Measurements from ENCODE around the gene SCGB1C1. TPM values are rescaled to one million over a fixed set of nuclear protein-coding genes. Genes with fewer than 3 reads are reported as not detected.

SCGB1C1 gene
- total and polyA plus RNA-seq, 2 of the 8 experiments (the other 6 are each of a cell fraction or from before 2014, with no cell fraction given): not detected

DNA sequence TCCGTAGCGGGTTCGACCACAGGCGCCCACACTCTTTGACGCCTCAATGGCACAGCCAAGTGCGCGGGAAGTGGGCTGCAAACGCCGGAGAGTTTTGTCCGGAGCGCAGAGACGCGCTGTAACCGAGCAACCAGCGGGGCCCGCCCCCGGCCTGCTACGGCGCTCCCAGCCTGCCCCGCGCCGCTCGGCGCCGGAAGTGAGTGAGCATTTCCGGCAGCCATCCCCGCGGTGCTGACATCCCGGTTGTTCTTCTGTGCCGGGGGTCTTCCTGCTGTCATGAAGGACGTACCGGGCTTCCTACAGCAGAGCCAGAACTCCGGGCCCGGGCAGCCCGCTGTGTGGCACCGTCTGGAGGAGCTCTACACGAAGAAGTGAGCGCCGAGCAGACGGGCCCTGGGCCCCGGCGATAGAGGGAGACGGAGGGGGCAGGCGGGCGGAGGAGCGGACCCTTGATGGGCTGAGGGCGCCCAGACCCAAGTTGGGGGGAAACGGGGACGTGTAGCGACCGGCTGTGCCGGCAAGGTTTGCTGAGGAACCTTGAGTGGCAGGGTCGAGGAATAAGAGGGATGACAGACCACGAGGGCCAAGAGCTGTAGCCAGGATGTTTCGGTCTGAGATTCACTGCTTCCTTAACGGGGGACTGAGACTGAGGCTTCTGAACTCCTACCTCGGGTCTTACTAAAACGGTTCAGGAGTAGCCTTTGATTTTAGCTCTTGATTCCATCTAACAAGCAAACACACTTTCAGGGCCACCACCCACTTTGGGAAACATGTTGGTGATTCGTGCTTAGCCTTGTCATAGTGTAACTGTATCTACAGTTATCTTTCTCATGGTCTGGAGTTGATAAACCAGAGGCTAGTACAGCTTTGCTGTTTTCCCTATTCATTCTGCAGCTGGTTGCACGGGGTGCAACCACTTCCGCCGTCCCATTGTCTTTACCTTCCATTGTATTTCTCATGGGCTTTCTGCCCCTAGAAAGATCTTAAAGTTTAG lies 44.2 kb downstream of the SCGB1C1 start, which contains the start of gene PSMD13:
TSS of gene PSMD13 (plus strand) at position 203 of the 994 bp plus-strand sequence. CDS start at position 277, 74 bp downstream.
- ChIA-PET POLR2A (ENCODE audit: partially characterized antibody) (interaction anchor here (1.0 to 1.7 kb wide), 9 partner anchors 12 to 130 kb away, joined by 3 to 5 read pairs (median 4); partner anchors contain the start of genes BET1L and RIC8A), CTCF (ENCODE audit: partially characterized antibody) (interaction anchor here (0.7 to 8.7 kb wide), 10 partner anchors 10 to 128 kb away, joined by 3 to 88 read pairs (median 3); partner anchors contain the start of genes BET1L and RIC8A)
- Histone ChIP-seq H3K23me2 (ENCODE audit: low read depth, low read length) (peaks cover 14% of the 10 kb centered on the region), H3K79me2 (ENCODE audit: control insufficient read depth in 1 of 2, insufficient read depth in 2 of 2, low read length in 2 of 2) (peaks cover 9 to 27% of the 10 kb centered on the region in 2 experiments), H2BK20ac (ENCODE audit: low read length) (no peak within 1 kb of the TSS), H3K18ac (ENCODE audit: extremely low read depth, low read length) (peak within 1 kb of the TSS; percentile 78), H4K91ac (replicated peaks; ENCODE audit: insufficient read length, low read length) (no peak within 1 kb of the TSS), H3K14ac (ENCODE audit: insufficient read length) (no peak within 1 kb of the TSS), H2BK15ac (ENCODE audit: low read length) (no peak within 1 kb of the TSS), H3K9ac (replicated peaks in 1 of 4; ENCODE audit: extremely low read depth in 1 of 4, low read depth in 3 of 4, low read length in 3 of 4) (peak within 1 kb of the TSS; percentile 76 to 87 (median 83)), H2BK5ac (ENCODE audit: low read depth, low read length) (peak within 1 kb of the TSS; percentile 87; the same call in 1 of the 2 replicates), H3K4me2 (ENCODE audit: insufficient read depth in 1 of 2, low read depth in 2 of 2, low read length in 2 of 2) (peak within 1 kb of the TSS; percentile 90 to 99), H3K23ac (ENCODE audit: insufficient read length) (no peak within 1 kb of the TSS), H2AFZ (ENCODE audit: low read length) (peak within 1 kb of the TSS; percentile 94), H3K4me1 (replicated peaks in 1 of 4; ENCODE audit: control insufficient read depth in 3 of 4, insufficient read depth in 4 of 4, low read length in 3 of 4) (no peaks in the 10 kb centered on the region; a peak in 1 of 7 replicates), H4K8ac (ENCODE audit: extremely low read depth, insufficient read depth, low read length) (peak within 1 kb of the TSS; percentile 90; the same call in 1 of the 2 replicates), H3K4ac (replicated peaks; ENCODE audit: insufficient read length, low read depth, low read length) (peak within 1 kb of the TSS; percentile 75), H2BK12ac (ENCODE audit: low read depth, low read length) (no peak within 1 kb of the TSS), H3K9me3 (ENCODE audit: insufficient read depth in 2 of 2, low read depth in 1 of 2, low read length in 1 of 2) (no peaks in the 10 kb centered on the region), H3K79me1 (ENCODE audit: low read depth, low read length) (peaks cover 4% of the 10 kb centered on the region; the same call in 1 of the 2 replicates), H2BK120ac (replicated peaks; ENCODE audit: low read depth, low read length) (peak within 1 kb of the TSS; percentile 73), H3K27me3 (replicated peaks in 1 of 4; ENCODE audit: control insufficient read depth in 3 of 4, extremely low read depth in 1 of 4, insufficient read depth in 3 of 4, low read length in 3 of 4) (no peaks in the 10 kb centered on the region), H3K27ac (ENCODE audit: low read depth, low read length) (peak within 1 kb of the TSS; percentile 71; the same call in 1 of the 2 replicates), H4K5ac (ENCODE audit: insufficient read length, low read depth, low read length) (peak within 1 kb of the TSS; percentile 44), H3K4me3 (ENCODE audit: extremely low read depth in 1 of 4, insufficient read depth in 2 of 4, low read depth in 3 of 4, low read length in 4 of 4) (peak within 1 kb of the TSS; percentile 96 to 98 (median 96)), H3K36me3 (ENCODE audit: control insufficient read depth in 2 of 4, insufficient read depth in 4 of 4, low read length in 3 of 4) (peaks cover 0 to 8% (median 3%) of the 10 kb centered on the region in 4 experiments; a peak in 4 of 8 replicates), H3K56ac (replicated peaks; ENCODE audit: insufficient read length, low read depth, low read length) (peak within 1 kb of the TSS; percentile 35), H4K20me1 (replicated peaks in 1 of 2; ENCODE audit: control insufficient read depth in 1 of 2, insufficient read depth in 2 of 2, low read length in 2 of 2) (peaks cover 0 to 2% of the 10 kb centered on the region in 2 experiments), H2AK5ac (ENCODE audit: low read depth, low read length) (no peak within 1 kb of the TSS; the same call in 1 of the 2 replicates)
- WGBS, 2 experiments (ENCODE audit: extremely low coverage in 1 of 2, insufficient coverage in 1 of 2, insufficient read length in 1 of 2, insufficient replicate concordance in 2 of 2, low coverage in 1 of 2, low lambda C conversion rate in 2 of 2, missing lambda C conversion rate in 1 of 2): 3% methylated on average over 61 of the region's 62 CpGs; no CpG with 5 or more reads in 1 of the 2 experiments
- DNase-seq (ENCODE audit: low read depth in 1 of 2, low spot score in 2 of 2) (peak in 1 of 2 experiments; percentile 87), FAIRE-seq (no peak)
- TF ChIP-seq GTF2F1 (IDR thresholded peaks at IDR 0.05; ENCODE audit: borderline replicate concordance, low read depth, low read length): no peak
- no peak for TF ChIP-seq TCF12 (IDR thresholded peaks at IDR 0.05; ENCODE audit: low read depth, low read length)
- no peak for TF ChIP-seq HDAC6 (IDR thresholded peaks at IDR 0.05; ENCODE audit: low read depth, low read length)
- TF ChIP-seq SUZ12 (IDR thresholded peaks at IDR 0.05; ENCODE audit: low read length): no peak
- peak; percentile 59; the same call in 1 of the 2 replicates for TF ChIP-seq TAF1 (IDR thresholded peaks at IDR 0.05; ENCODE audit: low read depth, low read length)
- no peak for TF ChIP-seq RNF2 (IDR thresholded peaks at IDR 0.05; ENCODE audit: borderline replicate concordance, low read depth, low read length, missing control alignments, poor library complexity, severe bottlenecking)
- no peak; the same call in 1 of the 2 replicates for TF ChIP-seq SIX5 (IDR thresholded peaks at IDR 0.05; ENCODE audit: low read depth, low read length)
- no peak for TF ChIP-seq ZNF274 (IDR thresholded peaks at IDR 0.05; ENCODE audit: borderline replicate concordance, extremely low read depth, low read length)
- TF ChIP-seq NANOG (IDR thresholded peaks at IDR 0.05; ENCODE audit: insufficient read depth, low read depth, low read length, poor library complexity, severe bottlenecking): no peak

Data from H1 (cell line).